ENCODE measurements around the gene CD320. TPM values are rescaled to one million over a fixed set of nuclear protein-coding genes. Genes with fewer than 3 reads are reported as not detected.
A peak's percentile ranks its signal among the peaks of the same experiment; 100 is the strongest.
"Not testable (repeated sequence)": the region's sequence is repeated elsewhere in the genome, so short reads cannot be mapped to it uniquely, and the experiment has no call there.

The CD320 gene
- total RNA-seq, 1 experiment from 2014 or later: 129 TPM

DNA sequence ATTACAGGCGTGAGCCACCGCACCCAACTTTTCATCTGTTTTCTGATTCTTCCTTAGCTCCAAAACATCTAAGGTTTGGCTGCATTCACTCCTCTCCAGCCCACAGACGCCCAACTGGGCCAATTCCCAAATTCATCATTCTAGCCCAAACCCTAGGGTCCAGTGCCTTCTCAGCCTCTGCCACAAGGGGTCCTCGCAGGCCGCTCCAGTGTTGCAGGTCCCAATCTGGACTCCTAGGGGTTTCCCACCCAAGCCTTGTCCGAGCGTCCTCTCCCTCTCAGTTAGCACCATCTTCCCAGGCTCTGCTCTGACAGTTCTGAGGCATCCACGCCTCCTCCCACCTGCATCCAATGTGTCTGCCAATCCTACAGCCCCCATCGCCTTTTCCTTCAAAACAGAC, 16.8 kb downstream of the CD320 start:
- not testable (repeated sequence) for H3K36me3 ChIP-seq, H3K27me3 ChIP-seq, DNase-seq, H3K9me3 ChIP-seq, H3K4me3 ChIP-seq

DNA sequence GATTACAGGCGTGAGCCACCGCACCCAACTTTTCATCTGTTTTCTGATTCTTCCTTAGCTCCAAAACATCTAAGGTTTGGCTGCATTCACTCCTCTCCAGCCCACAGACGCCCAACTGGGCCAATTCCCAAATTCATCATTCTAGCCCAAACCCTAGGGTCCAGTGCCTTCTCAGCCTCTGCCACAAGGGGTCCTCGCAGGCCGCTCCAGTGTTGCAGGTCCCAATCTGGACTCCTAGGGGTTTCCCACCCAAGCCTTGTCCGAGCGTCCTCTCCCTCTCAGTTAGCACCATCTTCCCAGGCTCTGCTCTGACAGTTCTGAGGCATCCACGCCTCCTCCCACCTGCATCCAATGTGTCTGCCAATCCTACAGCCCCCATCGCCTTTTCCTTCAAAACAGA, 31.6 kb downstream of the CD320 start:
- not testable (repeated sequence) for DNase-seq, H3K4me3 ChIP-seq, H3K36me3 ChIP-seq, H3K9me3 ChIP-seq, H3K27me3 ChIP-seq

DNA sequence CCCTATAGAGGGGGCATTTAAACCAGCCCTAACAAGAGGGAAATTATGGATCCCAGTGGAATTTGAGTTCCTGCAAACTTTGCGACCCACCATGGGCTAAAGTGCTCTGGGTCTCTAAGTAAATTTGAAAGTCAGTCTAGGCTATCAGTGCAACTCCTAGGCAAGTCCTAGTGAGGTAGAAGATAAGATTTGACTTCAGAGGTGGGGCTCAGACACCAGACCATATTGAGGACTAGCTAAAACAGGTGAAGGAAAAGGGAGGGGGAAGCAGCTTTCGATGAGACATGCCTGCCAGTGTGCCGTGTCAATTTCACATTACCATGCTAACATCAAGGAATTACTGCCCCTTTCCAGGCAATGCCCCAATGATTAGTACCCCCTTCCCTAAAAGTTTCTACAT, 38.4 kb downstream of the CD320 start:
- Histone ChIP-seq H3K9me3 (no peaks in the 10 kb centered on the region), H3K4me3 (no peak overlapping the region), H3K27me3 (peaks cover 9% of the 10 kb centered on the region), H3K36me3 (no peaks in the 10 kb centered on the region)
- no peak for DNase-seq

DNA sequence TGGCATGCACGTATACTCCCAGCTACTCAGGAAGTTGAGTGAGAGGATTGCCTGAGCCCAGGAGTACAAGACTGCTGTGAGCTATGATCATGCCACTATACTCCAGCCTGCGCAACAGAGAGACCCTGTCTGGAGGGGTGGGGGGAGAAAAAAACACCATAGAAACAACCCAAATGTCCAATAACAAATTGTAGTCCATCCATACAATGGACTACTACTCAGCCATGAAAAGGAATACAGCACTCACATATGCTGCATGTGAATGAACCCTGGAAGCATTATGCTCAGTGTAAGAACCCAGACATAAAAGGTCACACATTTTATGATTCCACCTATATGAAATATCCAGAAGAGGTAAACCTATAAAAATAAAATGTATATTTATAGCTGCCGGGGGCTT, 42.3 kb downstream of the CD320 start:
- H3K4me3 ChIP-seq: no peak overlapping the region
- no peak for DNase-seq
- H3K9me3 ChIP-seq: no peaks in the 10 kb centered on the region

DNA sequence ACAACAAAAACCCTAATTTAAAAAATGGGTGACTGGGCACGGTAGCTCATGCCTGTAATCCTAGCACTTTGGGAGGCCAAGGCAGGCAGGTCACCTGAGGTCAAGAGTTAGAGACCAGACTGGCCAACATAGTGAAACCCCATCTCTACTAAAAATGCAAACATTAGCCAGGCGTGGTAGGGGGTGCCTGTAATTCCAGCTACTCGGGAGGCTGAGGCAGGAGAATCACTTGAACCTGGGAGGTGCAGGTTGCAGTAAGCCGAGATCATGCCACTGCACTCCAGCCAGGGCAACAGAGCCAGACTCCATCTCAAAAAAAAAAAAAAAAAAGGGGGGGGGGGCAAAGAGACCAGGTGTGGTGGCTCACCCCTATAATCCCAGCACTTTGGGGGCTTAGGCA, 43.9 kb downstream of the CD320 start:
- not testable (repeated sequence) for H3K27me3 ChIP-seq, H3K9me3 ChIP-seq, H3K36me3 ChIP-seq, H3K4me3 ChIP-seq, DNase-seq

More for the DNA sequence above, 42.3 kb downstream of the CD320 start:
- no peaks in the 10 kb centered on the region for H3K36me3 ChIP-seq
- peaks cover 9% of the 10 kb centered on the region for H3K27me3 ChIP-seq

DNA sequence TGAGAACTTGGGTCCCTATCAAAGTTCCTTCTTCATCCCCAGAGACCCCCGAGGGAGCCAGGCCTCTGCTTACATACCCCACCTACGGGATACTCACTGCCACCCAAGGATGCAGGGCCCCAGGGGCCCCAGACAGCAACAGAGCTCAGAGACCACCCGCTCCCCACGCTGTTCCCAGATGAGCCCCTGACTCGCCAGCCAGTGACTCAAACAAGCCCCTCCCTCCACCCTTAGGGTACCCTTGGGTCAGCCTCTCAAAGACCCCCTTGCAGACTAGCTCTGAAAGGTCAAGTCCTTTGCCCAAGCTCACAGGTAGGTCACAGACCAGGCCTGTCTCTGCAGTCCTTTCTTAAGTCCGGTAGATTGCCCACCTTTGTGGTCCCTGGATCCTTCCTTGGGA, 45.7 kb downstream of the CD320 start:
- no peaks in the 10 kb centered on the region for H3K9me3 ChIP-seq
- DNase-seq: no peak
- no peaks in the 10 kb centered on the region for H3K36me3 ChIP-seq
- peaks cover 9% of the 10 kb centered on the region for H3K27me3 ChIP-seq
- no peak overlapping the region for H3K4me3 ChIP-seq

DNA sequence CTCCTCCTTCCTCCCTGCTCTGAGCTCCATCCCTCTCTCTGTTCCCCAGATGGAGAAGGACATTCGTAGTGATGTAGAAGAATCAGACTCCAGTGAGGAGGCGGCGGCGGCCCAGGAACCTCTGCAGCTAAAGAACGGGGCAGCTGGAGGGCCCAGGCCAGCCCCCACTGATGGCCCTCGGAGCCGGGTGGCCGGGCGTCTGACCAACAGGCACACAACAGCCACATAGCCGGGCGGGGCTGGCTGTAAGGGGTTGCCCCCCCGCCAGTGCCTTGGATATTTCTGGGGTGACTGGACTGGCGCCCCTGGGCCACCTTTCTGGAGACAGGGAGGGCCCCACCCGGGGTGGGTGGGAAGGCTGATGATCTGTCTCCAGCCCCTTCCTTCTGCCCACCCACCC, 46.3 kb downstream of the CD320 start:
- no peaks in the 10 kb centered on the region for H3K36me3 ChIP-seq
- no peak overlapping the region for H3K4me3 ChIP-seq
- DNase-seq: no peak
- peaks cover 9% of the 10 kb centered on the region for H3K27me3 ChIP-seq
- no peaks in the 10 kb centered on the region for H3K9me3 ChIP-seq

DNA sequence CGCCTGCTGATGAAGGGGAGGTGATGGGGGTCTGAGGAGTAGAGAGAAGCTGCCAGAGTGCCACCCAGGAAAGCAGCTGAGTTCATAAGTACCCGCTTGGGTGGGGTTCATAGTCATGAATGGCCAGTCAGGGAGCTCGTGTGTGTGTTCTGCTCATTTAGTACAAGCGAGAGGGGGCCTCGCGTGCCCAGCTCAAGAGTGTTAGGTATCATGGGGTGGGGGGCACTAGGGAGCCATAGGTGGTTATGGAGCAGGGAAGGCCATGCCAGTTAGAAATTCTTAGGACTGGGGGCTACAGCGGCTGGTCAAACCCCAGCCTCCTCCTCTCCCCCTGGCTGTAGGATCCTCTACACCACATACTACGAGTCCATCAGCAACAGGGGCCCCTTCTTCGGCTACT, 46.8 kb downstream of the CD320 start:
- no peaks in the 10 kb centered on the region for H3K36me3 ChIP-seq
- DNase-seq: no peak
- no peak overlapping the region for H3K4me3 ChIP-seq
- no peaks in the 10 kb centered on the region for H3K9me3 ChIP-seq
- H3K27me3 ChIP-seq: peaks cover 9% of the 10 kb centered on the region

DNA sequence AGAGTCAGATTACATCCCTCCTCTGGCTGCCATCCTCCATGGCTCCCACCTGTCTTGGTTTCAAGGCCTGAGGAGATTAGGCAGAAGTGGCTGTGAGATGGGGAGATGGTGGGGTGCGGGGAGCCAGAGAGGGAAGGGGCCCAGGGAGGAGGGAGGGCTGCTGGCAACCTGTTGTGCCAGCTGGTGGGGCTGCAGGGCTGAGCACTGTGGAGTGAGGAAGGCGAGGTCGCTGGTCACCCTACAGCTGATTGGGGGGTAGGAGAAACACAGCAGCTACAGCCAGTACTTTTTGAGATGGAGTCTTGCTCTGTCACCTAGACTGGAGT, 48.3 kb downstream of the CD320 start:
- Histone ChIP-seq H3K27me3 (no peaks in the 10 kb centered on the region; the same call in 1 of the 2 replicates), H3K36me3 (no peaks in the 10 kb centered on the region), H3K9me3 (no peaks in the 10 kb centered on the region), H3K4me3 (no peak overlapping the region)
- DNase-seq: no peak

DNA sequence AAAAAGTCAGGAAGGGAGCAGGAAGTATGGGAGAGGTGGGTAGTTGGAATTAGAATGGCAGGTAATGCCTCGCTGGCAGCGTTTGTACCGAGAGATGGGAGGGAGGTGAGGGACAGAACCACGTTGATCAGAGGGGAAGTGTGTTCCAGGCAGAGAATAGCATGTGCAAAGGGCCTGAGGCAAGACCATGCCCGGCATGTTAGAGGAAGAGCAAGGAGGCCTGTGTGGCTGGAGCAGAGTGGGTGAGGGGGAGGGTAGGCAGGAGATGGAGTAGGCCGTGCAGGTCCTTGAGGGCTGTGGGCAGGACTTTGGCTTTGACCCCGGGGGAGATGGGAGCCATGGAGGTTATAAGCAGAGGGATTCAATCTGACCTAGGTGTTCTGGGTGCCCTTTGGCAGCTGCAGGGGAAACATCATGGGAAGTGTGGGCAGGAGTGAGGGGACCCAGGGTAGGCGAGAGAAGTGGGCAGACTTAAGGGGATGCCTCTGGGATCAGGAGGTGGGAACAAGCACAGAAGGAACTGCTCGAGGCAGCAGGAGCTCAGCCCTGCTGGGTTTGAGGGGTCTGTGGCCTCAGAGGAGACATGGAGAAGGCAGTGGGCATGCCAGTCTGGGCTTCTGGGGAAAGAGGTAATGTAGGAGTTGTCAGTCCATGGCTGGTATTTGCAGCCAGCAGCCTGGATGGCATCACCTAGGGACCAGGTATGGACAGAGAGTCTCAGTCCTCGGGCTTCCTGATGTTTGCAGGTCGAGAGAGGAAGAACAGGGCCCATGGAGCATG, 48.8 kb downstream of the CD320 start:
- no peak overlapping the region for H3K4me3 ChIP-seq
- no peaks in the 10 kb centered on the region for H3K27me3 ChIP-seq
- DNase-seq: no peak
- H3K36me3 ChIP-seq: no peaks in the 10 kb centered on the region
- no peaks in the 10 kb centered on the region for H3K9me3 ChIP-seq

DNA sequence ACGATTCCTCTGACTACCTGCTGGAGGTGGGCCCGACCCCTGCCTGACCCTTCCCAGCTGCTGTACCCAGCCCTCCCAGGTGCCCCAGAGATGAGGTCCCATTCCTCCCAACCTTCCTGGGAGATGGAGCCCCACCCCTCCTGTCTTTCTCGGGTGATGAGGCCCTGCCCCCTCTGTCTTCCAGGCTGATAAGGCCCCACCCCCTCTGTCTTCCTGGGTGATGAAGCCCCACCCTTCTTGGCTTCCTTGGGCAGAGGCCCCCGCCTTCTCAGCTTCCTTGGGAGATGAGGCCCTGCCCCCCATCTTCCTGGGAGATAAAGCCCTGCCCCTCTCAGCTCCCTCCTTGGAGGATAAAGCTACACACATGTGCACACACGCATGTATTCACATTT, 51.1 kb downstream of the CD320 start:
- Histone ChIP-seq H3K4me3 (no peak overlapping the region), H3K27me3 (no peaks in the 10 kb centered on the region), H3K36me3 (no peaks in the 10 kb centered on the region), H3K9me3 (no peaks in the 10 kb centered on the region)
- no peak for DNase-seq

DNA sequence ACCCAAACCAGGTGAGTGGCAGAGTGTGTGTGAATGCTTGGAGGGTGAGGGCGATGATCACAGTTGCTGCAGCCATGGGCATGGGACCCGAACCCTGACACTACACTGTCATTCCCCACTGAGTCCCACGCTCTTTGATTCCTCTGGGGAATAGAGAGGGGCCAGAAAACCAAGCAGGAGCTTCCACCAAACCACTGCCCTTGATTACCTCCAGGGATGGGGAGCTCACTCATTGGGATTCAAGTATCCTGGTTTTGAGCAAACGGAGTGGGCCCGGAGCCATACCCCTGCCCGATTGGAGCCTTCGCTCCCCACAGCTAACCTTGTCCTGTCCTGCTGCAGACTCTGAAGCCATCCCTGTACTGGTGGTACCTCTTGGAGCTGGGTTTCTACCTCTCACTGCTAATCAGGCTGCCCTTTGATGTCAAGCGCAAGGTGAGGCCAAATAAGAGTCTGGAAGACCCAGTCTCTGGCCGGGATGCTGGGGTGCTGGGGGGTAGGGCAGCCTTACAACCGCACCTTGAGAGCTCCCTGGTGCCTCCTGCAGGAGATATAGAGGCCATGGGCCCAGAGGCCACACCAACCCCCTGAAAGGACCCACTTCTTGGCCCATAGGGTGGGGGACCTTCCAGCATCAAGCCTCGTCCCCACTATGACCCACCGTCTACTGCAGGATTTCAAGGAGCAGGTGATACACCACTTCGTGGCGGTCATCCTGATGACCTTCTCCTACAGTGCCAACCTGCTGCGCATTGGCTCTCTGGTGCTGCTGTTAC, 51.7 kb downstream of the CD320 start:
- H3K36me3 ChIP-seq: no peaks in the 10 kb centered on the region
- no peaks in the 10 kb centered on the region for H3K27me3 ChIP-seq
- no peak for DNase-seq
- H3K9me3 ChIP-seq: no peaks in the 10 kb centered on the region
- H3K4me3 ChIP-seq: no peak overlapping the region

DNA sequence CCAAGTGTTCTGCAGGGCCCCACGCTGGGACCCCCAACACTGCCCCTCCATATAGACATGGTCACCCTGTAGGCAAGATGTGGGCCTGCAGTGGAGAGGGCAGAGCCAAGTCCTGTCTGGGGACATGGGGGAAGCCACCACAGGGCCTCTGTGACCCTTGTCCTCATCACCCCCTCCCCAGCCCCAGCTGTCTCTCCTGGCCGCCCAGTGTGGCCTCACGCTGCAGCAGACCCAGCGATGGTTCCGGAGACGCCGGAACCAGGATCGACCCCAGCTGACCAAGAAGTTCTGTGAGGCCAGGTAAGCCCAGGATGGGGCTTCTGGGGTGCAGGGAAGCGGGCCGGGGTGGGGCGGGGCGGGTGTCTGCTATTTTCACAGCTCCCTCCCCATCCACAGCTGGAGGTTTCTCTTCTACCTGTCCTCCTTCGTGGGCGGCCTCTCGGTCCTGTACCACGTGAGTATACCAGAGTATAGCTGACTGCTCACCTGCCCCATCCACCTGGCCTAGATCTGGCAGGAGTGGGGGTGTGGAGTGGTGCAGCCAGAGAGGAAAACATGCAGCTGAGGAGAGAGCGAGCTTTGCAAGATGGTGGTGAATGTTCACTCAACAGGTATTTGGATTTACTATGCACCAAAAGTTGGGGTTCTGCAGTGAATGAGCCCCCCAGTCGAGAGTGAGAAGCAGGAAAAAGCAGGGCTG, 52.6 kb downstream of the CD320 start:
- H3K9me3 ChIP-seq: no peaks in the 10 kb centered on the region
- no peaks in the 10 kb centered on the region for H3K36me3 ChIP-seq
- no peaks in the 10 kb centered on the region for H3K27me3 ChIP-seq
- DNase-seq: no peak
- H3K4me3 ChIP-seq: no peak overlapping the region

DNA sequence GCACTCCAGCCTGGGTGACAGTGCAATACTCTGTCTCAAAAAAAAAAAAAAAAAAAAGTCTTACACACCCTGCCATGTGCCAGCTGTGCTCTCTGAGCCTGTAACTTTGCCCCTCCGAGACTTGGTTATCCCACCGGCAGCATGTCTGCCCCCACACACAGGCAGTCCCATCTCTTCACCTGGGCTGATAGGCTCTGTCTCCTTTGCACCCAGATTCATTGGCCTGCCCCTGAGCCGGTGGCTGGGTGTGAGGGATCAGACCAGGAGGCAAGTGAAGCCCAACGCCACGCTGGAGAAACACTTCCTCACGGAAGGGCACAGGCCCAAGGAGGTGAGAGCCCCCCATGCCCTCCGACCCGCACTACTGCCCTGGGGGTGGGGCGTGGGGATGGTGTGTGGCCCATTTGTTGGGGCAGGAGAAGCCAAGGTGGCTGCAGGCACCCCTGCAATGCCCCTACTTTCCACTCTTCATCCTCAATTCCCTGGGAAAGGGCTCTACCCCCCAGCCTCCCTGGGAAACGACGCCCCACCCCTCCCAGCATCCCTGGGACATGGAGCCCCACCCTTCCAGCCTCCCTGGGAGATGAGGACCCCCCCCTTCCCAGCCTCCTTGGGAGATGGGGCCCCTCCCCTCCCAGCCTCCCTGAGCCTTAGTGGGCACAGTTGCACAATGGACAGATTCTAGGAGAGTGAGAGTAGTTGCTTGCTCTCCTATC, 53.7 kb downstream of the CD320 start:
- H3K27me3 ChIP-seq: no peaks in the 10 kb centered on the region
- H3K36me3 ChIP-seq: no peaks in the 10 kb centered on the region
- DNase-seq: no peak
- no peak overlapping the region for H3K4me3 ChIP-seq
- H3K9me3 ChIP-seq: no peaks in the 10 kb centered on the region

DNA sequence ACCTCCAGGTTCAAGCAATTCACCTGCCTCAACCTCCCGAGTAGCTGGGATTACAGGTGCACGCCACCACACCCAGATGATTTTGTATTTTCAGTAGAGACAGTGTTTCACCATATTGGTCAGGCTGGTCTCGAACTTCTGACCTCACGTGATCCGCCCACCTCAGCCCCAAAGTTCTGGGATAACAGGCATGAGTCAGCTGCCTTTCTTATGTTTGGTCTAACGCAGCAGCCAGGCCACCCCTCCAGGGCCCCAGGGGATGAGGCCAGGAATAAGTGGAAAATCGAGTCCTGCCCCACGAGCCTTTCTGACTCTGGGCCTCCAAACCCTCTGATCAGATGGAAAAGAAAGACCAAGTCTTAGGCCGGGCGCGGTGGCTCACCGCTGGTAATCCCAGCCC, 54.5 kb downstream of the CD320 start:
- no peak overlapping the region for H3K4me3 ChIP-seq
- H3K27me3 ChIP-seq: no peaks in the 10 kb centered on the region
- DNase-seq: no peak
- H3K36me3 ChIP-seq: no peaks in the 10 kb centered on the region
- no peaks in the 10 kb centered on the region for H3K9me3 ChIP-seq

DNA sequence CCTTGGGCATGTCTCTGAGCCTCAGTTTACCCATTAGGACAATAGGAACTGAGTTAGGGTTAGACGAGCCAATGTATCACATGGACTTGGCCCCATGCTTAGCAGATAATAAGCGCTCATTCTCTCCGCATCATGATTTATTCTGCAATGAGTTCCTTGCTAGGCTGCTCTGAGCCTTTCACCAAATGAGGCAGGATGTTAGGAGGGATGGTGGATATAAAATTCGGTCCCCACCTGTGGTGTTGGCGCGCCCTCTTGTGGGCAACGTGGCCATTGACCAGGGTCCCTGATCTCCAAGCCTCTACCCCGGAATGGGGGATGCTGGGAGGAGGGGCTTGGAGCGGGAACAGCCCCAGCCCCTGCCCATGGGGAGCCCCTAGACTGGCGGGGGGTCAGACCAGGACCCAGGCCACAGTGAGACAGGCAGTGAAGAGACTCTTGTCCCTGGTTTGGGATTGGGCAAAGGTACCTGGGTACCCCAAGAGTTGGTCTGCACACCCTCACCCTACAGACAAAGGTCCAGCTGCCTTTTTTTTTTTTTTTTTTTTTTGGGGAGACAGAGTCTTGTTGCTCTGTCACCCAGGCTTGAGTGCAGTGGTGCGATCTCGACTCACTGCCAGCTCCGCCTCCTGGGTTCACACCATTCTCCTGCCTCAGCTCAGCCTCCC, 55.1 kb downstream of the CD320 start:
- no peaks in the 10 kb centered on the region for H3K27me3 ChIP-seq
- H3K4me3 ChIP-seq: no peak overlapping the region
- no peaks in the 10 kb centered on the region for H3K9me3 ChIP-seq
- H3K36me3 ChIP-seq: no peaks in the 10 kb centered on the region
- peak; percentile 78 for DNase-seq
